GM03348 (cell line): Measurements from ENCODE around the gene ANKRD31.
"Not testable (repeated sequence)": the region's sequence is repeated elsewhere in the genome, so short reads cannot be mapped to it uniquely, and the experiment has no call there.

Experiments used
- DNase-seq: peaks from one replicate; pipeline ENCODE4 v3.0.0; 2012; ENCODE audit warnings: low spot score

ANKRD31 gene

DNA sequence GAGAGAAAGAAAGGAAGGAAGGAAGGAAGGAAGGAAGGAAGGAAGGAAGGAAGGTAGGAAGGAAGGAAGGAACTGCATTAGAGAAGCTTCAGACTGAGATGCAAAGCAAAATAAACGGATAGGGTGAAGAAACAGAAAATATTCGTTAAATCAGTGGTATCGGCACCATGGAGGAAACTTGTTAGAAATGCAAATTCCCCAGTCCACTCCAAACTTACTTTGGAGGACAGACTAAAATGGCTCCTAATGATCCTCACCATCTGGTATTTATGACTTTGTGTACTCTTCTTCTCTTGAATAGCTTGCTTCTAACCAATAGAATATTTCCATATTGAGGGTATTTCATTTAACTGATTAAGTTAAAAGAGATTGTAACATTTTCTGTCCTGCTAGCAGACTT is 96.4 kb downstream of the ANKRD31 start:
- DNase-seq = no peak

DNA sequence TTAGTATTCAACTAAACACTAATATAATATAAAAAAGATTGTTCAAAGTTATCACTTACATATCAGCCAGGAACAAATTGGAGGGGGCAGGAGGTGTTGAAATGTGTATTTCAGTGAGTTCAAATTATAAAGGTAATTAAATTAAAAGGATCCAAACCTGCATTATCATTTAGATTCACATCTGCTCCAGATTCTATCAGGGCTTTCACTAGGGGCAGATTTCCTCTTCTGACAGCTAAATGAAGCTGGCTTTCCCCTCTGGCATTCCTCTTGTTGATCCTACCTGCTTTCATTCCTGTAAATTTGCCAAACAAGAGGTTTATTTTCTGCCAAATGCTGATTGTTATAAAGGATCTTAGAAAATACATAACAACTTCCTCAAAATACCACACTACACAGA is 98.0 kb downstream of the ANKRD31 start:
- DNase-seq = no peak

DNA sequence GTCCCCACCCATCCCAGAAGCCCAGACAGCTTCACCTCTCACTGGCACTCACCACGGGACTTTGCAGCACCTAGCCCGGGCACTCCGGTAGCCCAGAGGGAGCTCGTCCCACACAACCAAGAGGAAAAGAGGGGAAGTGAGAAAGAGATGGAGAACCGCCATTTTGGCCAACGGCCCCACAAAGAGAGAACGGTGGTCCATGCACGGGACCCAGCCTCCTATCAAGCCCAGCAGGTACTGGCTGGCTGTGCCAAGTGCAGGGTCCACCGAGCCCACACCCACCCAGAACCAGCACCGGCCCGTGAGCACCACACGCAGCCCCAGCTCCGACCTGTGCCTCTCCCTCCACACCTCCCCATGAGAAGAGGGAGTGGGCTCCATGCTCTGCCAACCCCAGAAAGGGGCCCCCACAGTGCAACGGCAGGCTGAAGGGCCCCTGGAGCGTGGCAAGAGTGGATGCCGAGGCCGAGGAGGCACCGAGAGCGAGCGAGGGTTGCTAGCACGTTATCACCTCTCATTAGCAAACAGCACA is 105.8 kb downstream of the ANKRD31 start:
- DNase-seq = no peak

DNA sequence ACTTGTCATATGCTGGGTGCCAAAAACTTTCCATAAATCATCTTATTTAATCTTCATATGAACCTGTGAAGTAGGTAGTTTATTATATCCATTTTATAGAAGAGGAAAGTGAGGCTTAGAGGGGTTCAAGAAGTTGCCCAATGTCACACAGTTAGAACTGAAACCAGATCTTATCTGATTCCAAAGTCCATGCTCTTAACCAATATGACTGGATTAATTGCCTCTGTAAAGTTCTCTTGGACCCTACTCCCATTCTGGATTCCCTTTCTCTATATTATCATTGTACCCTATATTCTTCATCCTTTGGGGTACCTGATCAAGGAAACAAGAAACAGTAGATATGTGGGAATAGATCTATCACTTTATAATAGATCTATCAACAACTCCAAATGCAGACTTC is 119.8 kb downstream of the ANKRD31 start:
- no peak for DNase-seq

DNA sequence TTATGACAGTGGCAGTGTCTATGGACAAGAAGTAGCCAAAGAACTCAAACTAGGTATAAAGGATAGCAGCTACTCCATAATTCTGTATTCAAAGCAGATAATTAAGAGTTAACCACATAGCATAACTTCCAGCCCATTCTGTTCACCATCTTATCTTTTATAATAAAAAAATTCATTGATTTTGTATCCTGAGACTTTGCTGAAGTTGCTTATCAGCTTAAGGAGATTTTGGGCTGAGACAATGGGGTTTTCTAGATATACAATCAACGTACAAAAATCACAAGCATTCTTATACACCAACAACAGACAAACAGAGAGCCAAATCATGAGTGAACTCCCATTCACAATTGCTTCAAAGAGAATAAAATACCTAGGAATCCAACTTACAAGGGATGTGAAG is 122.4 kb downstream of the ANKRD31 start:
- not testable (repeated sequence) for DNase-seq

DNA sequence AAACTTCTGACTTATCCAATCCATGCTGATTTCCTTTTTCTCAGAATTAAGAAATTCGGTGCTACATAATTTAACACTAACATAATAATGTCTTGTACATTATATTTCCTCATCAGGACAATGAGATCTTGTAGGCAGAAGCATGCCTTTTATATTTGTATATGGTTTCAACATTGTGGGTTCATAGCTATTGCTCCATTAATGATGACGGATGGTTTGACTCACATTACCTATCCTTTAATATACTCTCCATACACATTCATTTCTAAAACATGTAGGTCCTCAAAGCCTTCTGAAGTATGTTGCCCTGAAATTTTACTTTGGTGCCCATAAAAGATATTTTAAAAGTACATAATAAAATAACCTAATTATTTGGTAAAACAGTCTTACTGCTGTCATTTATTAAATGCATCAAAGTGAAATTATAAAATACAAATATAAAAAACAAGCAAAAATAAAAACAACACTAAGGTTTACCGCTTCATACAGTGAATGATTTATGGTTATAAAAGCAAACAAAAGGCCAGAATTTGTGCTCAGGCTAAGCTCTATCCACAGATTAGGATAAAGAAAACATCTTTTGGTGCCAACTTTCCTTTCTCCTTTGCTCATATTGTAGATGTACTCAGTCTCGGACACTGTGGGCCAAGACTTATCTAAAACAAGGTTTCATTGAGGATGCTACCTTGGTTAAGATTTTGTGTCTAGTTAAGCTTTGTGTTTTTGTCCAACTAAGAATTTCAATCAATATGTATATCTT is 123.1 kb downstream of the ANKRD31 start:
- no peak for DNase-seq

DNA sequence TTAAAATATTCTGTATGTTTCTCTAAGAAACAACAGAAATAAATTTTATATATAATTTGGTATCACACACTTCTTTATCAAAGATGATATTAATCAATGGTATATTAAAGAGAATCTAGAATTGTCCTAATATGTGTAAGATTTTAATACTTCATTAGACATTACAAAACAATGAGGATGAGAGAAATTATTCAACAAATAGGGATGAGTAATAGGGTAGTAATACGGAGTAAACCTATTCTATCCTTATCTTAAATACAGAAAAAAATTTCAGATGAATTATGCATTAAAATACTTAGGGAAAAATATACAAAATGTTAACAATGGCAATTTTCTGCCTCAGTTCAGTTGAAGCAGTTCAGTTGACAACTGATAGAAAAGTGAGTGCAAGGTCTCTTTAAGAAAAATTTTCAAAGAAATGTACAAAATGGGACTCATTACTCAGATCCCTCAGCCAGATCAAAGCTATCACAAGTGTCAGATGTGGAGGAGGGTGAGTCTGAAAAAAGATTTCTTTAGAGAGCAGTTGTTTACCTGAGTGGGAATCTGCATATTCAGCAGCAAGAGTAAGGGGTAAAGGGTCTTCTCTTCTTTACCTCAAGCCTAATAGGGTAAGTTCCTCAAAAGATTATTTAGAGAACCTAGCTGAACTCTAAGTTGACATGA is 127.6 kb downstream of the ANKRD31 start:
- DNase-seq = no peak

DNA sequence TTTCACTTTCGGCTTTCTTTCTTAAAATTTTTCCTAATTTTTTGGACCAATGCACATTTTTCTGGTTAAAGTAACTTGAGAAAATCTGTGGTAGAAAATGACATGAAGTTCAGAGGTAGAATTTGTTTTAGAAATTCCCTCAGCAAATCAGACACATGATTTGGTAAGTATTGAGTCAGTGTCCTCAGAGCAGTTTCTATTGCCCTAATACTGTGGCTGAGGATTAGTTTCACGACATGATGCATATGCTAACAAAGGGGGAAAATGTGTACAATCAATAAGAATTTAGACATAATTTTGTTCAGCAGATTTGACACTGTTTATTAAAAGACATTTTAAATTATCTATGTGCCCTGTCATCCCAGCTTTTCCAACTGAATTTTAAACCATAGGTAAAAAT is 128.2 kb downstream of the ANKRD31 start:
- no peak for DNase-seq

DNA sequence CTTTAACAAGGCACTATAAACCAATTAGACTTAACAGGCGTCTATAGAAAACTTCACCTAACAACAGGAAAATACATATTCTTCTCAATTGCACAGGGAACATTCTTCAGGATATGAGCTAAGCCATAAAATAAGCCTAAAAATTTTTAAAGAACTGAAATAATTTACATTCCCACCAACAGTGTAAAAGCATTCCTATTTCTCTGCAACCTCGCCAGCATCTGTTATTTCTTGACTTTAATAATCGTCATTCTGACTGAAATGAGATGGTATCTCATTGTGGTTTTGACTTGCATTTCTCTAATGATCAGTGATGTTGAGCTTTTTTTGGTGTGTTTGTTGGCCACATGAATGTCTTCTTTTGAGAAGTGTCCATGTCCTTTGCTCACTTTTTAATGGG is 140.7 kb downstream of the ANKRD31 start:
- not testable (repeated sequence) for DNase-seq

DNA sequence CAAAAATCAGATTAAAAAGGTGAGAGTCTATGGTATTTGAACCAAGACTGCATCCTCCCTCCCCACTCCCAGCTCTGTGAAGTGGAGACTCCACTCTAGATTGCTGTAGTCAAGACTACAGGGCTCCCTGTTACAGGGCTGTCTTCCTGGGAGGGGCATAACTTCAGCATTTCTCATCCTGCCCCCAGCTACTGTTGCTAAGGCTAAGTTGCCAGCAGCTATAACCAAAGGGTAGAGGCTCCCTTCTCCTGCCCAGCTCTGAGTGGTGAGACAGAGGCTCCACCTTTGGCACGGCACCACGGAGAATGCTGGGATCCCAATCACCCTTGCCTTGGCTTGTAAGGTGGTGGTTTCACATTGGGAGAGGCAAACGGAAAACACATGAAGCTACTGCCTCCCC is 145.1 kb downstream of the ANKRD31 start:
- DNase-seq = no peak

DNA sequence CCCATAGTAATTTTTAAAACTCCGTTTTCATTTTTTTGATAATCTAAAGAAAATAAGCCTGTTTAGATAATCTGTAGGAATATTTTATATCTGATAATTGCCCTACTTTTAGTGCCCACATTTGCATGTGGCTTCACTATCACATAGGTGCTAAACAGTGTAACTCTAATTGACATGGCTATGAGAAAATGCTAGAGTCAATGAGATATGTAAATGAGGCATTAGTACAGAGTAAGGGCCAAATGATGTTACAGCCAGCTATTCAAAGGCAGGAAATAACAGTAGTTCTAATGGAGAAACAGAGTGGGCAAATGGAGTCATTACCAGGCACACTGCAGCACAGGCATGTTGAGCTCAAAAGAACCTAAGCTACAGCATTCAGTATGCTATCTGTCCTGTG is 147.0 kb downstream of the ANKRD31 start:
- no peak for DNase-seq

GRCh38 chr5:75089137-75089536 is 147.5 kb downstream of the ANKRD31 start:
- DNase-seq = no peak

- DNase-seq = no peak
Measured at GRCh38 chr5:75088648-75089047, 148.0 kb downstream of the ANKRD31 start.

GRCh38 chr5:75081510-75081909 is 155.2 kb downstream of the ANKRD31 start:
- DNase-seq = no peak

DNA sequence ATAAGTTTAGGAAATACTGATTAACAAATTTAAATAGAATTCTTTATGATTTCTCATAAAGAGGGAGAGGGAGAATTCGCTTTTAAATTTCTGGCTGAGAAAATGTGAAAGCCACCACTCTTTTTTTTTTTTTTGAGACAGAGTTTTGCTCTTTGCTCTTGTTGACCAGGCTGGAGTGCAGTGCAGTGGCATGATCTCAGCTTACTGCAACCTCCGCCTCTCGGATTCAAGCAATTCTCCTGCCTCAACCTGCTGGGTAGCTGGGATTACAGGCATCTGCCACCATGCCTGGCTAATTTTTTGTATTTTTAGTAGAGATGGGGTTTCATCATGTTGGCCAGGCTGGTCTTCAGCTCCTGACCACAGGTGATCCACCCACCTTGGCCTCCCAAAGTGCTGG is 157.3 kb downstream of the ANKRD31 start:
- DNase-seq = not testable (repeated sequence)

- DNase-seq = no peak
Measured at GRCh38 chr5:75078027-75078426, 158.7 kb downstream of the ANKRD31 start.

DNA sequence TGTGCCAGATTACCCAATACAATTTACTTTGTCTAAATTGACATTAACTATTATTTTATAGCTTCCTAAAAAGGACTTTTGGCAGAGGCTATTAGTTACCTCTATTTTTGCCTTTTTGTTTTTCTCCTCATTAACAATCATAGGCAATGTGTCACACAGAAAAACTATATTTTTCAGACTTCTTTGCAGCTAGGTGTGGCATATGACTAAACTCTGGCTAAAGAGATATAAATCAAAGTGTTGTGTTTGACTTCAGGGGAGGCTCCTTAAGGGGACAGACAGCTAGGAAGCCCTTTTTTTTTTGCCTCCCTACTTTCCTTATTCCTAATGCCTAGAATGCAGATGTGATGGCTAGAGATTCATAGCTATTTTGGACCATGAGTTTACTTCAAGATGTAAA is 164.6 kb downstream of the ANKRD31 start:
- no peak for DNase-seq

- no peak for DNase-seq
Measured at GRCh38 chr5:75071100-75071499, 165.6 kb downstream of the ANKRD31 start.

DNA sequence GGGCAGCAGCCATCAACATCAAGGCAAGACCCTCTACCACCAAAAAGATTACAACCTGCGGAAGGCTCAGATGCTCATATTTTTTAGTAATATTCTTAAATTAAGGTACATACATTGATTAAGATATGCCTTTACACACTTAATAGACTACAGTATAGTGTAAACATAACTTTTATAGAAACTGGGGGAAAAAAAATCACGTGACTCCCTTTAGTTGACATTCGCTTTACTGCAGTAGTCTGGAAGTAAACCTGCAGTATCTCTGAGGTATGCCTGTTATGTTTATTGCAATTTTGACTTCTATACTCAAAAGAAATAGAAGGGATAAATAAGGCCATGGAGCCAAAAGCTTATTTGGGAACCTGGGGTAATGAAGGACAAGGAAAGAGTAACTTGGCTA is 169.2 kb downstream of the ANKRD31 start:
- DNase-seq = no peak

GRCh38 chr5:75062925-75063531 is 173.7 kb downstream of the ANKRD31 start:
- DNase-seq = no peak

GRCh38 chr5:75059912-75060545 is 176.6 kb downstream of the ANKRD31 start:
- DNase-seq = no peak

DNA sequence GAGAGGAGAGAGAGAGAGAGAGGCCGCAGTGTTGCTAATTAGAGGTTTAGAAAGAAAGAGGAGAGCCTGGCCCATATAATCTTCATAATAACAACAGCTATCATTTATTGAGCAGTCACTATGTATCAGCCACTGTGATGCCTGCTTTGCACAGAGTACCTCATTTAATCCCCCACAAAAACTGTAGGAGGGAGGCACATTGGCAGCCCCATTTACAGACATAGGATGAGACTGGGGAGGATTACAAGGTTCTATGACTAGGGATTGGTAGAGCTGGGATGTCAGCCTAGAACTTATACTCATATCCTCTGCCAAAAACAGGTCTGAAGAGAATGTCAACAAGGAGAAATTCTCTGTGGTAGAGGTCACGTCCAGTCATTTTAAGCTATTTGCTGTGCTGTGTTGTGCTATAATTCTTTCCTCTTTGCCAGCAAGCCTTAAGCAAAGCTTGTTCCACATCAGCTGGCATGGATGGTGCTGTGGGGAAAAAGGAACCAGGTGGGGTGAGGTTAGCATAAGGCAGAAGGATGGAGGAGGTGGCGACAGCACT is 177.6 kb downstream of the ANKRD31 start:
- DNase-seq = no peak
